ENCODE data around the gene CFTR.

CFTR gene

DNA sequence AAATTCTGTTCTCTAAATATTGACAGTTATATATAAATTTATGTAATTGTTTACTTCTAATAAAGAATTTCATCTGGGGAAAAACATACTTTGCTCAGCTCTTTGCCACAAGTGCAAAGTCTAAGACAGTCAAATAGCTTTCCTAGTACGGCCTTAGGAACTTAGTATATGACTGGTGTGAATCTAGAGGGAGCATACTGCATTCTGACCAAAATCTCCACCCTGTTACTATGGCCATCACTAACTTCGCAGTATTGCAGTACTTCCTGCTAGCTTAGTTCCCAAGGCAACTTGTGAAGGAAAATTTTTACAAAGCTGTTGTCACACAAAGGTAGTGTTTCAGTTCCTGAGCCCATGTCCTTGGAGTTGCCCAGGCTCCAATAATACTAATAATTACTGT, 181.5 kb downstream of the CFTR start:
- TF ChIP-seq POLR2A (IDR thresholded peaks at IDR 0.05; ENCODE audit: low read depth, low read length) (no peak), POLR2AphosphoS5 (IDR thresholded peaks at IDR 0.05; ENCODE audit: low read depth, low read length) (no peak), TAF1 (IDR thresholded peaks at IDR 0.05; ENCODE audit: borderline replicate concordance, low read depth, low read length) (no peak)
- FAIRE-seq: no peak
- no peak for DNase-seq (ENCODE audit: insufficient read length)

DNA sequence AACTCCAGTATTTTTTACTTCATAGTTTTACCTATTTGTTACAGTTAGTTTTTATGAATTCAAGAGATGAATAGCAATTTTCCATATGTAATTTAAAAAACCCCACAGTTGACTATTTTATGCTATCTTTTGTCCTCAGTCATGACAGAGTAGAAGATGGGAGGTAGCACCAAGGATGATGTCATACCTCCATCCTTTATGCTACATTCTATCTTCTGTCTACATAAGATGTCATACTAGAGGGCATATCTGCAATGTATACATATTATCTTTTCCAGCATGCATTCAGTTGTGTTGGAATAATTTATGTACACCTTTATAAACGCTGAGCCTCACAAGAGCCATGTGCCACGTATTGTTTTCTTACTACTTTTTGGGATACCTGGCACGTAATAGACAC, 184.2 kb downstream of the CFTR start:
- DNase-seq (ENCODE audit: insufficient read length): no peak

DNA sequence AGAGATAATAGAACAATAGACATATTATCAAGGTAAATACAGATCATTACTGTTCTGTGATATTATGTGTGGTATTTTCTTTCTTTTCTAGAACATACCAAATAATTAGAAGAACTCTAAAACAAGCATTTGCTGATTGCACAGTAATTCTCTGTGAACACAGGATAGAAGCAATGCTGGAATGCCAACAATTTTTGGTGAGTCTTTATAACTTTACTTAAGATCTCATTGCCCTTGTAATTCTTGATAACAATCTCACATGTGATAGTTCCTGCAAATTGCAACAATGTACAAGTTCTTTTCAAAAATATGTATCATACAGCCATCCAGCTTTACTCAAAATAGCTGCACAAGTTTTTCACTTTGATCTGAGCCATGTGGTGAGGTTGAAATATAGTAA, 185.5 kb downstream of the CFTR start:
- TF ChIP-seq POLR2AphosphoS5 (IDR thresholded peaks at IDR 0.05; ENCODE audit: low read depth, low read length) (no peak), TAF1 (IDR thresholded peaks at IDR 0.05; ENCODE audit: borderline replicate concordance, low read depth, low read length) (no peak), POLR2A (IDR thresholded peaks at IDR 0.05; ENCODE audit: low read depth, low read length) (no peak)
- no peak for DNase-seq (ENCODE audit: insufficient read length)
- no peak for FAIRE-seq

More for the DNA sequence above, 184.2 kb downstream of the CFTR start:
- FAIRE-seq: no peak
- TF ChIP-seq TAF1 (IDR thresholded peaks at IDR 0.05; ENCODE audit: borderline replicate concordance, low read depth, low read length) (no peak), POLR2A (IDR thresholded peaks at IDR 0.05; ENCODE audit: low read depth, low read length) (no peak), POLR2AphosphoS5 (IDR thresholded peaks at IDR 0.05; ENCODE audit: low read depth, low read length) (no peak)

GRCh38 chr7:117666031-117666430, 186.2 kb downstream of the CFTR start:
- DNase-seq (ENCODE audit: insufficient read length): no peak
- no peak for TF ChIP-seq POLR2AphosphoS5 (IDR thresholded peaks at IDR 0.05; ENCODE audit: low read depth, low read length)
- TF ChIP-seq TAF1 (IDR thresholded peaks at IDR 0.05; ENCODE audit: borderline replicate concordance, low read depth, low read length): no peak
- no peak for TF ChIP-seq POLR2A (IDR thresholded peaks at IDR 0.05; ENCODE audit: low read depth, low read length)
- FAIRE-seq: no peak

DNA sequence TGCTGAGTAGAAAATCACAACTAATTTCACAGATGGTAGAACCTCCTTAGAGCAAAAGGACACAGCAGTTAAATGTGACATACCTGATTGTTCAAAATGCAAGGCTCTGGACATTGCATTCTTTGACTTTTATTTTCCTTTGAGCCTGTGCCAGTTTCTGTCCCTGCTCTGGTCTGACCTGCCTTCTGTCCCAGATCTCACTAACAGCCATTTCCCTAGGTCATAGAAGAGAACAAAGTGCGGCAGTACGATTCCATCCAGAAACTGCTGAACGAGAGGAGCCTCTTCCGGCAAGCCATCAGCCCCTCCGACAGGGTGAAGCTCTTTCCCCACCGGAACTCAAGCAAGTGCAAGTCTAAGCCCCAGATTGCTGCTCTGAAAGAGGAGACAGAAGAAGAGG, 186.9 kb downstream of the CFTR start:
- DNase-seq (ENCODE audit: insufficient read length): no peak
- no peak for FAIRE-seq
- no peak for TF ChIP-seq POLR2A (IDR thresholded peaks at IDR 0.05; ENCODE audit: low read depth, low read length)
- no peak for TF ChIP-seq TAF1 (IDR thresholded peaks at IDR 0.05; ENCODE audit: borderline replicate concordance, low read depth, low read length)
- no peak for TF ChIP-seq POLR2AphosphoS5 (IDR thresholded peaks at IDR 0.05; ENCODE audit: low read depth, low read length)

GRCh38 chr7:117667456-117667855, 187.6 kb downstream of the CFTR start:
- no peak for TF ChIP-seq POLR2A (IDR thresholded peaks at IDR 0.05; ENCODE audit: low read depth, low read length)
- no peak for TF ChIP-seq POLR2AphosphoS5 (IDR thresholded peaks at IDR 0.05; ENCODE audit: low read depth, low read length)
- TF ChIP-seq TAF1 (IDR thresholded peaks at IDR 0.05; ENCODE audit: borderline replicate concordance, low read depth, low read length): no peak
- no peak for DNase-seq (ENCODE audit: insufficient read length)
- no peak for FAIRE-seq

GRCh38 chr7:117669818-117670217, 190.0 kb downstream of the CFTR start:
- no peak for TF ChIP-seq POLR2A (IDR thresholded peaks at IDR 0.05; ENCODE audit: low read depth, low read length)
- no peak for TF ChIP-seq TAF1 (IDR thresholded peaks at IDR 0.05; ENCODE audit: borderline replicate concordance, low read depth, low read length)
- no peak for TF ChIP-seq POLR2AphosphoS5 (IDR thresholded peaks at IDR 0.05; ENCODE audit: low read depth, low read length)
- DNase-seq (ENCODE audit: insufficient read length) (no peak), FAIRE-seq (no peak)

- TF ChIP-seq TAF1 (IDR thresholded peaks at IDR 0.05; ENCODE audit: borderline replicate concordance, low read depth, low read length) (no peak), POLR2AphosphoS5 (IDR thresholded peaks at IDR 0.05; ENCODE audit: low read depth, low read length) (no peak), POLR2A (IDR thresholded peaks at IDR 0.05; ENCODE audit: low read depth, low read length) (no peak)
- DNase-seq (ENCODE audit: insufficient read length) (no peak), FAIRE-seq (no peak)
Measured at GRCh38 chr7:117672453-117672852, 192.6 kb downstream of the CFTR start.

DNA sequence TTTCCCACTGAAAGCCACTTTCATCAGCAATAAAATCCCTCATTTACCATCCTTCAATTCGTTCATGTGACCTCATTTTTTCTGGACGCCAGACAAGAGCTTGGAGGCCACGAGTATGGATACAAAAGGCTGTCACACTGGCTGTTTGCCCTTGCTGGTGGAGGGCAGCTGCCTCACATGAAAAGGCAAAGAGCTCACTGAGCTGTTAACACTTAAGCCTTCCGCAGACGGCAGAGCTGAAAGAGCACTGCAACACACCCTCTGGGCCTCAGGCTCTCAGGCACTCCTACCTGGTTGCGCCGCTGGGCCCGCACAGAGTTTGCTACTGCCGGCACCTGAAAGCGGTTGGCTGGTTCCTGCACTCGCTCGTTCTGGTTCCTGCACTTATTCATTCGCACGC, 193.5 kb downstream of the CFTR start:
- FAIRE-seq (no peak), DNase-seq (ENCODE audit: insufficient read length) (no peak)
- no peak for TF ChIP-seq POLR2A (IDR thresholded peaks at IDR 0.05; ENCODE audit: low read depth, low read length)
- no peak for TF ChIP-seq TAF1 (IDR thresholded peaks at IDR 0.05; ENCODE audit: borderline replicate concordance, low read depth, low read length)
- no peak for TF ChIP-seq POLR2AphosphoS5 (IDR thresholded peaks at IDR 0.05; ENCODE audit: low read depth, low read length)

DNA sequence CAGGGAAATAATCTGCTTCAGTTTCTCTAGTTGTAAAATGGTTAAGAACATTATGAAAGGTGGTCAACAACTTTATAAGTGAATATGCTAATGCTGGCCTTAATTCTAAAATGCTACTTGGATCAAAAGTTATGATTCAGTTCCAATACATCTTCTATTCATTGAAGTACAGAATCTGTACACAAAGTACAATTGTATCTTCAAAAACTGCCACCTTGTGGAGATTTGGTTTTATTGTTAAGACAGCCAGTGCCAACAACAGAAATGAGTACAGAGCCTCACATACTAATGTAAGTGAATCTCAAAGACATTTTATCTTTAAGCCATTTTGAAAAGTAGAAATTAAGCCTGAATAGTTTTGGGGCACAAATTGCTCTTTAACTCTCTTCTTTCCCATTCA, 194.0 kb downstream of the CFTR start:
- FAIRE-seq: no peak
- TF ChIP-seq TAF1 (IDR thresholded peaks at IDR 0.05; ENCODE audit: borderline replicate concordance, low read depth, low read length) (no peak), POLR2AphosphoS5 (IDR thresholded peaks at IDR 0.05; ENCODE audit: low read depth, low read length) (no peak), POLR2A (IDR thresholded peaks at IDR 0.05; ENCODE audit: low read depth, low read length) (no peak)

DNA sequence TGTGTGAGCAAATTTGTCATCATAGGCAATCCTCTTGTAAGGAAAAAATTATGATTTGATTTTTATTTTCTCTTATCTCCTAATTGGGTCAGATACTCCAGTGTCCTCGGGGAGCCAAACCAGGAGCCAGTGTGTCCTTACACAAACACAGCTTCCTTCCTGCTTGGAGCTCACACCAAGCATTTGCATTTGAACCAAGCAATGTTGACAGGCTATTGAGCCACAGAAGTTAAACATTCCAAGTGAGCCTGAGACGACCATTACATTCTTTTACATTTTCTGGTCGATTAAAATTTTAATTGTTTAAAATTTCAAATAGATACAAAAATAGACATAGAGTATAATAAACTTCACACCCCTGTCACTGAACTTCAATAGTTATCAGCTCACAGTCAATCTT, 194.8 kb downstream of the CFTR start:
- DNase-seq (ENCODE audit: insufficient read length) (no peak), FAIRE-seq (no peak)
- TF ChIP-seq TAF1 (IDR thresholded peaks at IDR 0.05; ENCODE audit: borderline replicate concordance, low read depth, low read length) (no peak), POLR2A (IDR thresholded peaks at IDR 0.05; ENCODE audit: low read depth, low read length) (no peak), POLR2AphosphoS5 (IDR thresholded peaks at IDR 0.05; ENCODE audit: low read depth, low read length) (no peak)

More for the DNA sequence above, 194.0 kb downstream of the CFTR start:
- no peak for DNase-seq (ENCODE audit: insufficient read length)

GRCh38 chr7:117675497-117676435, 195.9 kb downstream of the CFTR start:
- DNase-seq (ENCODE audit: insufficient read length): no peak
- FAIRE-seq: no peak
- TF ChIP-seq TAF1 (IDR thresholded peaks at IDR 0.05; ENCODE audit: borderline replicate concordance, low read depth, low read length) (no peak), POLR2AphosphoS5 (IDR thresholded peaks at IDR 0.05; ENCODE audit: low read depth, low read length) (no peak), POLR2A (IDR thresholded peaks at IDR 0.05; ENCODE audit: low read depth, low read length) (no peak)
